Hair follicular keratinocyte (primary cell): Measurements from ENCODE around the gene KREMEN1. TPM values are rescaled to one million over a fixed set of nuclear protein-coding genes. Genes with fewer than 3 reads are reported as not detected.

ENCODE experiments used
- total RNA-seq: library from RNA; depleted of rRNA; stranded (reverse); fragments of >200 nt; gene quantifications from 2 replicates; pipeline ENCODE4 v1.2.3, GENCODE V29; 2015

The KREMEN1 gene, protein sequence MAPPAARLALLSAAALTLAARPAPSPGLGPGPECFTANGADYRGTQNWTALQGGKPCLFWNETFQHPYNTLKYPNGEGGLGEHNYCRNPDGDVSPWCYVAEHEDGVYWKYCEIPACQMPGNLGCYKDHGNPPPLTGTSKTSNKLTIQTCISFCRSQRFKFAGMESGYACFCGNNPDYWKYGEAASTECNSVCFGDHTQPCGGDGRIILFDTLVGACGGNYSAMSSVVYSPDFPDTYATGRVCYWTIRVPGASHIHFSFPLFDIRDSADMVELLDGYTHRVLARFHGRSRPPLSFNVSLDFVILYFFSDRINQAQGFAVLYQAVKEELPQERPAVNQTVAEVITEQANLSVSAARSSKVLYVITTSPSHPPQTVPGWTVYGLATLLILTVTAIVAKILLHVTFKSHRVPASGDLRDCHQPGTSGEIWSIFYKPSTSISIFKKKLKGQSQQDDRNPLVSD
- total RNA-seq = 13.8 and 16.2 TPM in 2 replicates

DNA sequence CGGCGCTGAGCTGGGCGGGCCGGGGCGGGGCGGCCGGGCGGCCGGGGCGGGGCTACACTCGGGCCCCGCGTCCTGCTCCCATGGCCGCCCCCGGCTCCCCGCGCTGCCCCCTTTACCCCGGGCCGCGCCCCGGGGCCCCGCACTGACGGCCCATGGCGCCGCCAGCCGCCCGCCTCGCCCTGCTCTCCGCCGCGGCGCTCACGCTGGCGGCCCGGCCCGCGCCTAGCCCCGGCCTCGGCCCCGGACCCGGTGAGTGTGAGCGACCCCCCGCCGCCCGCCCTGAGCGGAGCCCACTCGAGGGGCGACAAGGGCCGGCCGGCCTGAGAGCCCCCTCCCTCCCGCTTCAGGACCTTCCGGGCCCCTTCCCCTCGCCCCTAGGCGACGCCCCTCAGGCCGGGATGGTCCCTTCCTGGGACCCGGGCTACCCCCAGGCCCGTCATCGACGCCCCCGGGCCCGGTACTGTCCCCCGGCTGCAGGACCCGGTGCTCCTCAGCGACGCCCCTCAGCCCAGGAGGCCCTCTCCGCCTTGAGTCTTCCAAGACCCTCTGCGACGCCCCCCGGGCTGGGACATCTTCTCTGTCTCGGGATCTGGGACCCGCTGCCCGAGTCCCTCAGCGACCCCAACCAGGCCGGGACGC lies at the start of gene KREMEN1:
TSS of gene KREMEN1 (plus strand) at position 57 of the 639 bp plus-strand sequence. CDS start at position 153, 96 bp downstream.

DNA sequence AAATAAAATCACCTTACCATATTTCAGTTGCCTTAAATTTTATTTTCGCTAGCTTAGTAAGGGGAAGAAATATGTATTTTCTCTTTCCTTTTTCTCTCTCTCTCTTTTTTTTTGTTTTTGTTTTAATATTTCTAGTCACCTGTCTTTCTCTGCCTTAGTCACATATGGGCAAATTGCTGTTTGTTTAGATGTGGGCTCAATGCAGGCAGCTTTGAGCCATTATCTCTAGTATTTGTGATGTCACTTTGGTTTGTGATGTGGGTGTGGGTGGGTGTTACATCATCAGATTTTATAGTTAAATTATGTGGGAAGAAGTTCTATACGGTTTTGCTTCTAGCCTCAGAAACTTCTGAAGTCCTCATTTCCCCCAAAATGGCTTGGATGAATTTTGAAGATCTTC lies 11.1 kb upstream of the KREMEN1 start, which contains the start of gene C22orf31:
TSS of gene C22orf31 (minus strand) at position 59 of the 400 bp plus-strand sequence. CDS start at position 20, 39 bp downstream.

DNA sequence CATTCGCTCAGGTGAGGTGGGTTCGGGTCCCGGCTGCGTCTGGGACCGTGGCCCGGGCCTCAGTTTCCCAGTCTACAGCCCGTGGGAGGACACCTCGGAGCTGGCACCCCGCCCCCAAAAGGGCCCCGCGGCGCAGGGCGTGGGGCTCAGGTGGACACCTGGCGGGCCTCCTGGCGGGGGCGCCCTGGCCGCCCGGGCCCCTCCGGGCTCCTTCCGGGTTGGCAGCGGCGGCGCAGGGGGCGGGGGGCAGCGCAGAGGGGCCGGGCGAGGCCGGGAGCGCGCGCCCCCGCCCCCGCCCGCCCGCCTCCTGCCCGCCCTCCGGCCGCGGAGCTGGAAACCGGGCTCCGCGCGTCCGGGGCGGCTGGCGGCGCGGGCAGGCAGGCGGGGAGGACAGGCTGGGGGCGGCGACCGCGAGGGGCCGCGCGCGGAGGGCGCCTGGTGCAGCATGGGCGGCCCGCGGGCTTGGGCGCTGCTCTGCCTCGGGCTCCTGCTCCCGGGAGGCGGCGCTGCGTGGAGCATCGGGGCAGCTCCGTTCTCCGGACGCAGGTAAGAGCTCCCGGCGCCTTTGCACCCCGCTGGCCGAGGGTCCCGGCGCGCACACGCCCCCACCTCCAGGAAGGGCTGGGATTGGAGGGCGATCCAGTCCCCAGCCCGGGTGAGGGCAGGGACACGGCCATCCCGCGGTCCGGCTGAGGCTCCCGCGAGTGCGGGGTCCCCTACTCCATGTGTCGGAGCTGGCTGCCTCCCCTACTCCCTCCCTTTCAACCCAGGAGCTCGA lies 132.9 kb downstream of the KREMEN1 start, which contains the start of gene EMID1:
TSS of gene EMID1 (plus strand) at position 303 of the 778 bp plus-strand sequence. CDS start at position 446, 143 bp downstream.

Other genes starting within 250 kb of the KREMEN1 start
- 5.2 and 8.2 TPM in 2 replicates for gene ZNRF3, start 189.5 kb upstream of the KREMEN1 start, total RNA-seq
- not detected in 2 replicates for gene C22orf31, start 11.2 kb upstream of the KREMEN1 start, total RNA-seq
- gene EMID1, start 132.9 kb downstream of the KREMEN1 start, total RNA-seq = not detected in 2 replicates
- gene RHBDD3, start 194.9 kb downstream of the KREMEN1 start, total RNA-seq = 16.4 and 23.0 TPM in 2 replicates
- gene EWSR1, start 195.2 kb downstream of the KREMEN1 start, total RNA-seq = 177 and 256 TPM in 2 replicates
- 30.8 and 48.2 TPM in 2 replicates for gene GAS2L1, start 233.6 kb downstream of the KREMEN1 start, total RNA-seq
- gene RASL10A, start 242.7 kb downstream of the KREMEN1 start, total RNA-seq = not detected in 2 replicates